SU-DHL-6 (cell line): ENCODE data around the gene RGS11.

Source experiments
- H2AFZ ChIP-seq: fragments of 200-600 bp; sonication (generic); 2 replicates; pipeline ENCODE4 v1.6.1; 2014; ENCODE audit warnings: low read depth, mild to moderate bottlenecking, moderate library complexity, mixed read lengths, antibody characterized with exemption, low read length; ENCODE audit not compliant: severe bottlenecking
- H3F3A ChIP-seq: fragments of 200-600 bp; shearing (Covaris generic); 2 replicates; pipeline ENCODE4 v1.6.0; 2016; ENCODE audit warnings: antibody characterized with exemption, mild to moderate bottlenecking; ENCODE audit not compliant: insufficient read depth
- H3K27ac ChIP-seq: fragments of 200-600 bp; sonication (generic); 2 replicates; pipeline ENCODE4 v1.5.1; 2016; ENCODE audit warnings: low read depth, mild to moderate bottlenecking, low read length, moderate library complexity, mixed read lengths
- H3K27me3 ChIP-seq: fragments of 200-600 bp; sonication (generic), shearing (Covaris generic); 2 replicates; pipeline ENCODE4 v1.6.0; 2014; ENCODE audit warnings: mild to moderate bottlenecking, low read length
- H3K36me3 ChIP-seq: fragments of 200-600 bp; sonication (generic); 2 replicates; pipeline ENCODE4 v1.6.1; 2014; ENCODE audit warnings: mild to moderate bottlenecking, low read length, mixed read lengths
- H3K4me2 ChIP-seq: fragments of 300-600, 200-600 bp; shearing (Covaris generic), sonication (generic); 2 replicates; pipeline ENCODE4 v1.6.0; 2014; ENCODE audit warnings: low read length, low read depth, mild to moderate bottlenecking; ENCODE audit not compliant: poor library complexity, severe bottlenecking
- H3K4me3 ChIP-seq: fragments of 200-600 bp; sonication (generic); 2 replicates; pipeline ENCODE4 v1.5.1; 2014; ENCODE audit warnings: antibody characterized with exemption, low read length, mild to moderate bottlenecking, mixed read lengths; ENCODE audit not compliant: insufficient read depth, poor library complexity, severe bottlenecking
- H3K79me2 ChIP-seq: fragments of 200-600 bp; sonication (generic); 2 replicates; pipeline ENCODE4 v1.6.1; 2014; ENCODE audit warnings: mild to moderate bottlenecking, low read length, moderate library complexity; ENCODE audit not compliant: insufficient read depth
- H3K9ac ChIP-seq: fragments of 200-600 bp; sonication (generic); 2 replicates; pipeline ENCODE4 v1.7.0; 2014; ENCODE audit warnings: mild to moderate bottlenecking, low read length
- H3K9me2 ChIP-seq: fragments of 200-600 bp; sonication (generic); replicated peaks from 2 replicates; pipeline ENCODE4 v1.6.1; 2014; ENCODE audit warnings: low read length; ENCODE audit not compliant: insufficient read depth
- H3K9me3 ChIP-seq: fragments of 200-600 bp; sonication (generic); 2 replicates; pipeline ENCODE4 v1.6.1; 2014; ENCODE audit warnings: low read length, mixed read lengths; ENCODE audit not compliant: insufficient read depth
- H4K20me1 ChIP-seq: fragments of 200-600 bp; sonication (generic); 2 replicates; pipeline ENCODE4 v1.6.1; 2014; ENCODE audit warnings: low read depth, mild to moderate bottlenecking, antibody characterized with exemption, low read length, moderate library complexity, mixed read lengths
- EZH2phosphoT487 ChIP-seq: fragments of 200-600 bp; sonication (generic), shearing (Covaris generic); conservative IDR thresholded peaks from 2 replicates; pipeline ENCODE4 v1.6.1; 2018; ENCODE audit warnings: mild to moderate bottlenecking, antibody characterized with exemption, low read length, moderate library complexity, mixed read lengths
- TF ChIP-seq, protein P1 (sequence below): fragments of 200-600 bp; sonication (generic); IDR thresholded peaks from one replicate; pipeline ENCODE4 v1.5.1; 2017; ENCODE audit warnings: antibody characterized with exemption, mild to moderate bottlenecking, low read length, moderate library complexity; ENCODE audit not compliant: insufficient read depth, poor library complexity, severe bottlenecking

The RGS11 gene

DNA sequence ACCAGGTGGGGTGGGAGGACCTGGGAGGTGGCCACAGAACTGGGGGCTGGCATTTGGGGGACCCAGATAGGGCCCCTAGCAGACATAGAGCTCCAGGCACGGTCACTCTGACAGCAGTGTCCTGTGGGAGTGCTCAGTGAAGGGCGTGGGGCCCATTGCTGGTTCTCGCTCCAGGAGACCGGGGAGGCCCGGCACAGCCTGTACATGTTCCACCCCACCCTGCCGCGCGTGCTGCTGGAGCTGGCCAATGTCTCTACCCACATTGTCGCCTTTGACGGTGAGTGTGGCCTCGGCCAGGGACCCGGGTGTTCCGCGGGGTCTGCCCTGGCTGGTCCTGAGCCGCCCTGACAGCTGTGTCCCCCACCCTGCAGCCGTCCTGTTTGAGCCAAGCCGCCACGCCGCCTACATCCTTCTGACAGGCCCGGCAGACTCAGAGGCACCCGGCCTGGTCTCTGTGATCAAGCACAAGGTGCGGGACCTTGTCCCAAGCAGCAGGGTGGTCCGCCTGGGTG is 11.2 kb downstream of the RGS11 start:
- Histone ChIP-seq H2AFZ (no peak overlapping the region), H3K9ac (no peak overlapping the region), H3K79me2 (no peaks in the 10 kb centered on the region), H3K27me3 (no peaks in the 10 kb centered on the region), H3F3A (no peaks in the 10 kb centered on the region), H4K20me1 (no peaks in the 10 kb centered on the region), H3K4me2 (no peak overlapping the region), H3K9me2 (no peaks in the 10 kb centered on the region), H3K36me3 (no peaks in the 10 kb centered on the region), H3K27ac (no peak overlapping the region), H3K4me3 (no peak overlapping the region), H3K9me3 (no peaks in the 10 kb centered on the region)
- no peak for TF ChIP-seq EZH2phosphoT487
- TF ChIP-seq, protein P1, sequence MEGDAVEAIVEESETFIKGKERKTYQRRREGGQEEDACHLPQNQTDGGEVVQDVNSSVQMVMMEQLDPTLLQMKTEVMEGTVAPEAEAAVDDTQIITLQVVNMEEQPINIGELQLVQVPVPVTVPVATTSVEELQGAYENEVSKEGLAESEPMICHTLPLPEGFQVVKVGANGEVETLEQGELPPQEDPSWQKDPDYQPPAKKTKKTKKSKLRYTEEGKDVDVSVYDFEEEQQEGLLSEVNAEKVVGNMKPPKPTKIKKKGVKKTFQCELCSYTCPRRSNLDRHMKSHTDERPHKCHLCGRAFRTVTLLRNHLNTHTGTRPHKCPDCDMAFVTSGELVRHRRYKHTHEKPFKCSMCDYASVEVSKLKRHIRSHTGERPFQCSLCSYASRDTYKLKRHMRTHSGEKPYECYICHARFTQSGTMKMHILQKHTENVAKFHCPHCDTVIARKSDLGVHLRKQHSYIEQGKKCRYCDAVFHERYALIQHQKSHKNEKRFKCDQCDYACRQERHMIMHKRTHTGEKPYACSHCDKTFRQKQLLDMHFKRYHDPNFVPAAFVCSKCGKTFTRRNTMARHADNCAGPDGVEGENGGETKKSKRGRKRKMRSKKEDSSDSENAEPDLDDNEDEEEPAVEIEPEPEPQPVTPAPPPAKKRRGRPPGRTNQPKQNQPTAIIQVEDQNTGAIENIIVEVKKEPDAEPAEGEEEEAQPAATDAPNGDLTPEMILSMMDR, result no peak

DNA sequence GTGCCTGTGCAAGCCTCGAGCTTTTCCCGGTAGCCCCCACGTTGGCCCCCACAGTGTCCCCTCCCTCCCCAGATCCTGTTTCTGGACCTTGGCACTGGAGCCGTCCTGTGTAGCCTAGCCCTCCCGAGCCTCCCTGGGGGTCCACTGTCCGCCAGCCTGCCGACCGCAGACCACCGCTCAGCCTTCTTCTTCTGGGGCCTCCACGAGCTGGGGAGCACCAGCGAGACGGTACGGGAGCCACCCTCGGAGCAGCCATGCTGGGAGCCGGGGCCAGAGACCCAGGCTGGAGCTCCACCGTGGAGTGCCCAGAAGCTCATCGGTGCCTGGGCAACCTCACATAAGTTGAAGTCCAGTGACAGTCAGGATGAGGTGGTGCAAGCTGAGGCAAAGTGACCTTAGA is 11.8 kb downstream of the RGS11 start:
- Histone ChIP-seq H3K4me3 (no peak overlapping the region), H3K27ac (no peak overlapping the region), H3K9me3 (no peaks in the 10 kb centered on the region), H3K9ac (no peak overlapping the region), H4K20me1 (no peaks in the 10 kb centered on the region), H3K36me3 (no peaks in the 10 kb centered on the region), H3K79me2 (no peaks in the 10 kb centered on the region), H2AFZ (no peak overlapping the region), H3K4me2 (no peak overlapping the region), H3F3A (no peaks in the 10 kb centered on the region), H3K9me2 (no peaks in the 10 kb centered on the region), H3K27me3 (no peaks in the 10 kb centered on the region)
- TF ChIP-seq EZH2phosphoT487, result no peak
- TF ChIP-seq, protein P1, result no peak

DNA sequence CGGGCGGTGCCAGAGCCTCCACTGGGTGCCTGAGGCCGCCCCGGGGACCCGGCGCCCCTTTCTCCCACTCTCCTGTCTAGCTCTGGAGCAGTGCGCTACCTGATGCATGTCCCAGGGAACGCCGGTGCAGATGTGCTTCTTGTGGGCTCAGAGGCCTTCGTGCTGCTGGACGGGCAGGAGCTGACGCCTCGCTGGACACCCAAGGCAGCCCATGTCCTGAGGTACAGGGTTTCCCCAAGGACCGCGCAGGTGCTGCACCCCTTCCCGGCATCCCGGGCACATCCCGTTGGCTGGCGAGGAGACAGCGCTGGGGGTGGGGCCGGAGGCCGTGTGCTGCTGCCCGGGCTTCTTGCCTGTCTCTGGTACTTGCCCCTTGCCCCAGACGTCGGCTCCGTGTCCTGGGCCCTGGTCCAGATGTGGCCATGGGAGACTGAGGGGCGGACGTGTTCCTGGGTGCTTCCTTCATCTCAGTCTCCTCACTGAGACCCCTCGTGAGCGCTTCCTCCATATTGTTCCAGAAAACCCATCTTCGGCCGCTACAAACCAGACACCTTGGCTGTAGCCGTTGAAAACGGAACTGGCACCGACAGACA is 12.5 kb downstream of the RGS11 start:
- Histone ChIP-seq H4K20me1 (no peaks in the 10 kb centered on the region), H3F3A (no peaks in the 10 kb centered on the region), H3K4me2 (no peak overlapping the region), H3K79me2 (no peaks in the 10 kb centered on the region), H2AFZ (no peak overlapping the region), H3K9me3 (no peaks in the 10 kb centered on the region), H3K9ac (no peak overlapping the region), H3K27me3 (no peaks in the 10 kb centered on the region), H3K36me3 (no peaks in the 10 kb centered on the region), H3K4me3 (no peak overlapping the region), H3K9me2 (no peaks in the 10 kb centered on the region), H3K27ac (no peak overlapping the region)
- TF ChIP-seq, protein P1, result no peak
- no peak for TF ChIP-seq EZH2phosphoT487
